ENCODE data around the gene SLIT3.

The SLIT3 gene

DNA sequence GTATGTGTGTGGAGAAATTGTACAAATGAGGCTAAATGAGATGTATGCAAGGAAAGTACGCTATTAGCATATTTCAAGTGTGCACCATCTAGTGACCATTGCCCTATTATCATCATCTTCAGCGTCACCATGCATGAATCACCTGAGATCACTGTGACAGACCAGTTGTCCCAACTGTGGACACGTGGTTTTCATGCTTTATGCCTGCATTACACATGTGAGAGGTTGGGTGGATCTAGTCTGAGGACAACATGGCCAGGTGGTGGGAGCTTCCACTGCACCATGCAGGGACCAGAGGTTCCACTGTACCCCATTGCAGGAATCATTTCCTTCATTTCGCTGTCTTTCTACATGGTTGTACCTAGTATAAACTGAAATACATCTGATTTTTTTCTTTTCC is 329.8 kb downstream of the SLIT3 start:
- H3K4me3 ChIP-seq (ENCODE audit: control insufficient read depth, low read depth, low read length): no peak overlapping the region
- no peak for DNase-seq (ENCODE audit: low read depth)
- TF ChIP-seq, protein P1, sequence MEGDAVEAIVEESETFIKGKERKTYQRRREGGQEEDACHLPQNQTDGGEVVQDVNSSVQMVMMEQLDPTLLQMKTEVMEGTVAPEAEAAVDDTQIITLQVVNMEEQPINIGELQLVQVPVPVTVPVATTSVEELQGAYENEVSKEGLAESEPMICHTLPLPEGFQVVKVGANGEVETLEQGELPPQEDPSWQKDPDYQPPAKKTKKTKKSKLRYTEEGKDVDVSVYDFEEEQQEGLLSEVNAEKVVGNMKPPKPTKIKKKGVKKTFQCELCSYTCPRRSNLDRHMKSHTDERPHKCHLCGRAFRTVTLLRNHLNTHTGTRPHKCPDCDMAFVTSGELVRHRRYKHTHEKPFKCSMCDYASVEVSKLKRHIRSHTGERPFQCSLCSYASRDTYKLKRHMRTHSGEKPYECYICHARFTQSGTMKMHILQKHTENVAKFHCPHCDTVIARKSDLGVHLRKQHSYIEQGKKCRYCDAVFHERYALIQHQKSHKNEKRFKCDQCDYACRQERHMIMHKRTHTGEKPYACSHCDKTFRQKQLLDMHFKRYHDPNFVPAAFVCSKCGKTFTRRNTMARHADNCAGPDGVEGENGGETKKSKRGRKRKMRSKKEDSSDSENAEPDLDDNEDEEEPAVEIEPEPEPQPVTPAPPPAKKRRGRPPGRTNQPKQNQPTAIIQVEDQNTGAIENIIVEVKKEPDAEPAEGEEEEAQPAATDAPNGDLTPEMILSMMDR (conservative IDR thresholded peaks at IDR 0.05; ENCODE audit: control insufficient read depth, insufficient read depth, low read depth, low read length): no peak

DNA sequence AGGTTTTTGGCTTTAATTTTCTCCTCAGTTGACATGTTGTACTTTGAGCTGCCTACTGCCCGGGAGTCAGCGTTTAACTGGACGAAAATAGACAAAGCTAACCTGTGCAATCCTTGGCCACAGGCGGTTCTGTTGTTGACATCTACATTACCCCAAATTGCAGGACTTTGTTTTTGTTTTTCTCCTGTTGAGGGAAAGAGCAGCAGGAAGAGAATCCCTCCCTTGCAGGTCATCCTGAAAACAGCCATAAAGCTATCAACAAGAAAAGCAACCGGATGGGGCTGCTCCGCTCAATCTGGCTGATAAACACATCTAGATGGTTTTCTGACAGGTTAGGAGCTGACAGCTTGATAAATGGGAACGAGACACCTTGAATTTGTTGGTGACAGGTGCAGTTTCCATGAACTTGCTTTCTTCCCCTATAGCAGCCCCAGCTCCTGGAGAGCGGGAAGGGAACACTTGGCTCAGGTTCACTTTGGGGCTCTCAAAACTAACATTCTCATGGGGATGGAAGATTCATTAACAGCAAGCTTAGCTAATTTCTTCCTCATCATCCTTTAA is 331.5 kb downstream of the SLIT3 start:
- H3K4me3 ChIP-seq (ENCODE audit: control insufficient read depth, low read depth, low read length): no peak overlapping the region
- DNase-seq (ENCODE audit: low read depth): no peak
- TF ChIP-seq, protein P1 (conservative IDR thresholded peaks at IDR 0.05; ENCODE audit: control insufficient read depth, insufficient read depth, low read depth, low read length): no peak

DNA sequence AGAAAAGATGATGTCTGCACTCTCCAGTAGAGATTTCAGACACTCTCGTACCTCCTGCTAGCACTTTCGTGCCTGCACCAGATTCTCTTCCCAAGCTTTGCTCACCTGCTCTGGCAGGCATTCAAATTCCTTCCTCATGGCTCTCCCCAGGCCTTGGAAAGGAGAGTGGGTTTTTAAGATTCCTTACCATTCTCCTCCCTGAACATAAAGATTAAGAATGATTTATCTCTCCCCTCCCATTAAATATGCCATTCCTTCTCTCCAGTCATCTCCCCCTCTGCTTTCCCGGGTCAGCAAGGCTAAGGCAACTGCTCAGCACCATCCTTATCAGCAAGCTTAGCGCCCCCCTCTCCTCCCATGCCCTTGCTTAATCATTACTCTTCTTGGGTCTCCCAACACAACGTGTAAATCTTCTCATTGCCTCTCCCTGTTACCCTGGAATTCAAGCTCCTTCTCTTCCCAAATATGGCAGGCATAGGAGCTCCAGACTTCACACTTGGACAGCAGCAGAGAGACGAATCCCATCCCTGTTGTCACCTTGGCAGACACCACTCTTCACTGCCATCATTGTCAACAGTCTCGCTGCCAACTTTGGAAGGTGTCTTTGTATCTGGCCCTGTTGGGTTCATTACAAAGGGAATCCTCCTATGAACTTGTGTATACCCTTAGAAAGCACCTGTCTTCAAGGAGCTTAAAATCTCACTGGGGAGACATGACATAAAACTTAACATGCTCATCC is 332.9 kb downstream of the SLIT3 start:
- no peak overlapping the region for H3K4me3 ChIP-seq (ENCODE audit: control insufficient read depth, low read depth, low read length)
- TF ChIP-seq, protein P1 (conservative IDR thresholded peaks at IDR 0.05; ENCODE audit: control insufficient read depth, insufficient read depth, low read depth, low read length): no peak
- DNase-seq (ENCODE audit: low read depth): no peak

DNA sequence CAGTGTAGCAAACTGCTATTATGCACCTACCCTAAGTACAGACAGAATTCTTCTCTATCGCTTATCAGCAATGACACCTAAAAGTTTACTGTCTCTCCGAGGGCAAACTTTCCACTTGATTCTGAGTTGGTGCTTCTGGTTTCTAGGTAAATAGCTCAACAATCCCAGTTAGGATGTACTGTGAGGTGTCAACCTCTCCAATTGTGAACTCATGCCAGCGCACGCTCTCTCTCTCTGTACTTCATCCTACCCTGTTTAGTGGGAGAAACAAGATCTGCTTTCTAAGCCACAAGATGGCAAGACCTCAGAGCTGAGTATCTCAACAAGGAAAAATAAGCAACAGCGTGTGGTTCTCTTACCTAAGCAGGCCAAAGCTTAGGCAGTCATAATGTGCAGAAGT is 335.3 kb downstream of the SLIT3 start:
- no peak overlapping the region for H3K4me3 ChIP-seq (ENCODE audit: control insufficient read depth, low read depth, low read length)
- DNase-seq (ENCODE audit: low read depth): no peak
- TF ChIP-seq, protein P1 (conservative IDR thresholded peaks at IDR 0.05; ENCODE audit: control insufficient read depth, insufficient read depth, low read depth, low read length): no peak

DNA sequence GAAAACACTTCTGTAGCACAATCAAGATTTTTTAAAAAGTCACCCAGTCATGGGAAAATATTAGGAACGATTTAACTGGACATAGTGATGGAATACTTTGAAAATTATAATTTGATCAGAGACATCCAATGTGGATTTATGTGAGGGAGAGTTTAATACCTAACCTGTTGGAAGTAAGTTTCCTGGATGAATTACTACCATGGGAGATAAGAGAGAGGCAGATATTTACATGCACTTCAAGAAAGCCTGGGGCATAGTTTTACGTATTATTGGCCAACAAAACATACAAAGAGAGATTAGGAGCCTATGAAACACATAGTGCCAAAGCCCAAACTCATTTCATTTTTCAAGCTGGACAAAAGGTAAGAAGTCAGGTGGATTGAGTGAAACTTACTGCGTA is 336.8 kb downstream of the SLIT3 start:
- DNase-seq (ENCODE audit: low read depth): no peak
- TF ChIP-seq, protein P1 (conservative IDR thresholded peaks at IDR 0.05; ENCODE audit: control insufficient read depth, insufficient read depth, low read depth, low read length): no peak
- H3K4me3 ChIP-seq (ENCODE audit: control insufficient read depth, low read depth, low read length): no peak overlapping the region

DNA sequence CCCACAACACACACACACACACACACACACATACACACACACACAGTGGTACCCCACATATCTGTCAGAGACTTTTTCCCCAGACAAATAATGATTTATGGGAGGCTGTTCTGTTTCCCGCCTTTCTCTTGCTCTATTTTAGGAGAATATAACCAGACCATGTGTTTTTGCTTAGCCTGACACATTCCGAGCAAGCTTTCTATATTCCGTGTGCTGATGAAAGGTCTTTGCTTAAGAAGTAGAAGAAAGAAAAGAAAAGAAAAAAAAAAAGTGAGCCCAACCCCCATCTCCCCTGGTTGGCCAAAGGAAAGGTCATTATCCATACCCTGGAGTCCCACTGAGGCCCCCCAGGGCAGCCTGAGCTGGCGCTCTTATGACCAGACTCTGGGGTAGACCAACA is 338.6 kb downstream of the SLIT3 start:
- TF ChIP-seq, protein P1 (conservative IDR thresholded peaks at IDR 0.05; ENCODE audit: control insufficient read depth, insufficient read depth, low read depth, low read length): no peak
- DNase-seq (ENCODE audit: low read depth): peak; percentile 27
- no peak overlapping the region for H3K4me3 ChIP-seq (ENCODE audit: control insufficient read depth, low read depth, low read length)
